ENCODE data around the gene EME1. TPM values are rescaled to one million over a fixed set of nuclear protein-coding genes. Genes with fewer than 3 reads are reported as not detected.

The EME1 gene
- total RNA-seq, 1 donor from 2014 or later = 3.9 TPM

GRCh38 chr17:50362661-50363060 lies 10.4 kb upstream of the EME1 start:
- DNase-seq (ENCODE audit: extremely low read depth, low read depth, low spot score) = no peak

GRCh38 chr17:50363217-50364060 lies 9.6 kb upstream of the EME1 start:
- DNase-seq (ENCODE audit: extremely low read depth, low read depth, low spot score) = no peak

- DNase-seq (ENCODE audit: extremely low read depth, low read depth, low spot score) = no peak
These were observed 9.0 kb upstream of the EME1 start for GRCh38 chr17:50364061-50364458.

DNA sequence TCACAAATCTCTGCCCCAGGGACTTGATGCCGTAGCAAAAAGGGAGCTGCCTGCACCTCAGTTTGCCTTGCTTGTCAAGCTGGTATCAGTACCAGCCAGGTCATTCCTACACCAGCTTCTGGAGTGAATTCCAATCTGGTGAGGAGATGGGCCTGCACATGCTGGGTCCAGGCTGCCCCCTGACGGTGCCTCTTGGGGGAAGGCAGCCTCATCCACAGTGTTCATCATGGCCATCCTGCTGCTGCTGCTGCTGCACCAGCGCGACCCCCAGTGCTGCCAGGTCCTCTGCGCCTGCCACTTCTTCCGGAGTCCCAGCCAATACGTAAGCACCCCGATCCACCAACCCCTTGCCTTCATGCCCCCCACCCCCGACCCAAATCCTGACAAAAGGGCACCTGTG lies 8.3 kb upstream of the EME1 start:
- DNase-seq (ENCODE audit: extremely low read depth, low read depth, low spot score) = no peak

GRCh38 chr17:50365165-50365564 lies 7.9 kb upstream of the EME1 start:
- no peak for DNase-seq (ENCODE audit: extremely low read depth, low read depth, low spot score)

GRCh38 chr17:50365649-50366393 lies 7.2 kb upstream of the EME1 start:
- no peak for DNase-seq (ENCODE audit: extremely low read depth, low read depth, low spot score)

DNA sequence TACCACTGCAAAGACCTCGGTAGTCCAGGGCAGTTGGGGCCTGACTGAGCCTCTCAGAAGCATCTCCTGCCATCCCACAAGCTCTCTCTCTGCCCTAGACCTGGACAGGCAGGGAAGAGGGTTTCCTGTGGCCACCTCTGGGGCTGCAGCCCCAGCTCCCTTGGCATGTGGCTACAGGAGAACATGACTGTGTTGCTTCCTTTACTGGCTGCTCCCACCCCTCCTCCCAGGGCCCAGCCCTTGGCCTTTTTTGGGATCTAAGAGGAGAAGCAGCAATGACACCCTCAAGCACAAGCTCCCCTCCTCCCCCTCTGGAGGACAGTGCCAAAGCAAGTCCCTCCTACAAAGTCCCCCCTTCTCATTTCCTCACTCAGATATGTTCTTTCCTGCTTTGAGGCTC lies 5.6 kb upstream of the EME1 start:
- DNase-seq (ENCODE audit: extremely low read depth, low read depth, low spot score) = no peak

GRCh38 chr17:50370052-50370451 lies 3.0 kb upstream of the EME1 start:
- DNase-seq (ENCODE audit: extremely low read depth, low read depth, low spot score) = no peak

DNA sequence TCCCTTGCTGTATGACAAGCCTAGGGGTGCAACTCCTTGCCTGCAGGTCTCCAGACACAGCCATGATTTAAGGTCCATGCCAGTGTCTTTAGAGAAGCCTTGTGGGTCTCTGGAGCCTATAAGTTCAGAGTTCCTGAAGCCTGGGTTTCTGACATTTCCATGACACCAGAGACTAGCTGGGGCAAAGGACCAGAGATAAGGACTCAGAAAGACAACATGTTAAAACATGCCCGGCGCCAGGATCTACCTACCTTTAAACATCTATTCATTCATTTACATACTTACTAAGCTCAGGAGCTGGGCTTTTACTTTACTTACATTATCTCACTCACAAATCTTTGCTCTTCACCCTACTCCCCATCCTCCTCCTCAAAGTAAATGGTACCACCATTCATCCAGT lies 1.5 kb upstream of the EME1 start:
- no peak for DNase-seq (ENCODE audit: extremely low read depth, low read depth, low spot score)

GRCh38 chr17:50372222-50372757 lies 739 bp upstream of the EME1 start:
- DNase-seq (ENCODE audit: extremely low read depth, low read depth, low spot score) = no peak

DNA sequence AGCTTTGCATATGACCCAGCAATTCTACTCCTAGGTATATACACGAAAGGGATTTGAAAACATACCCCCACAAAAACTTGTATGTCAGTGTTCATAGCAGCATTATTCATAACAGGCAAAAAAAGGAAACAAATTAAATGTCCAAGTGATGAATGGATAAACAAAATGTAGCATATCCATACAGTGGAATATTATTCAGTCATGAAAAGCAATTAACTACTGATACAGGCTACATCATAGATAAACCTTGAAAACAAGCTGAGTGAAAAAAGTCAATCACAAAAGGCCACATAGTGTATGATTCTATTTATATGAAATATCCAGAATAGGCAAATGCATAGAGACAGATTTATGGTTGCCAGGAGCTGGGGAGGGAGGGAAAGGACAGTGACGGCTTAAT lies 676 bp downstream of the EME1 start:
- no peak for DNase-seq (ENCODE audit: extremely low read depth, low read depth, low spot score)

GRCh38 chr17:50375858-50376538 lies 3.0 kb downstream of the EME1 start:
- no peak for DNase-seq (ENCODE audit: extremely low read depth, low read depth, low spot score)

- no peak for DNase-seq (ENCODE audit: extremely low read depth, low read depth, low spot score)
These were observed 6.5 kb downstream of the EME1 start for GRCh38 chr17:50379351-50380132.

DNA sequence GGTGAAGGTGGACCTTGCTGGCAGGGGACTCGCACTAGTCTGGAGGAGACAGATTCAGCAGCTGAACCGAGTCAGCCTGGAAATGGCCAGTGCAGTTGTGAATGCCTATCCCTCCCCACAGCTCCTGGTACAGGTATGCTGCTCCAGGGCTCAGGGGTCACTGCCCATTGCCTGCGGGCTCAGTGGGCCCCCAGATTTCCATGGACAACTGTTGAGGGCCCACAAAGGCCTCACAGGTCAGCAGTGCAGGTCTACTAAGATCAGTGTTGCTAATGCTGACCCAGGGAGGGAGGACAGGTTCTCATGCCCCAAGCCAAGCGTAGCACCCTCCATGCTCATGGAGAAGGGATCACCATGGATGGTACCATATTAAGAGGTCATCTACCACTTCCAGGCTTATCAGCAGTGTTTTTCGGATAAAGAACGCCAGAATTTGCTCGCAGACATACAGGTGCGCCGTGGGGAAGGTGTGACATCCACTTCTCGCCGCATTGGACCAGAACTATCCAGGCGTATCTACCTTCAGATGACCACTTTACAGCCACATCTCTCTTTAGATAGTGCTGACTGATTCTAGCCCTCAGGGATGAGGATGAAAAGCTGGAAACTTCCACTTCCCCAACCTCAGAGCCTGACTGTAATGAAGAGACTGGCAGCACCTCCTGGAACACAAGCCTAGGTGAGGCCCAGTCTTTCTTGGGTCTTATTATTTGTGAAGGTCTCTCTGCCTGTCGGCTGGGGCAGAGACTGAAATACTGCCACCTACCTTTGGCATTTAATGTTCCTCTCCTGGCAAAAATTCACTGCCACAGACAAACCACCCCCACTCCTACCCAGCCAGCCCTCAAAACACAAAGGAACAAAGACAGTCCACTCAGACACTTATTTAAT lies 7.6 kb downstream of the EME1 start:
- DNase-seq (ENCODE audit: extremely low read depth, low read depth, low spot score) = no peak

DNA sequence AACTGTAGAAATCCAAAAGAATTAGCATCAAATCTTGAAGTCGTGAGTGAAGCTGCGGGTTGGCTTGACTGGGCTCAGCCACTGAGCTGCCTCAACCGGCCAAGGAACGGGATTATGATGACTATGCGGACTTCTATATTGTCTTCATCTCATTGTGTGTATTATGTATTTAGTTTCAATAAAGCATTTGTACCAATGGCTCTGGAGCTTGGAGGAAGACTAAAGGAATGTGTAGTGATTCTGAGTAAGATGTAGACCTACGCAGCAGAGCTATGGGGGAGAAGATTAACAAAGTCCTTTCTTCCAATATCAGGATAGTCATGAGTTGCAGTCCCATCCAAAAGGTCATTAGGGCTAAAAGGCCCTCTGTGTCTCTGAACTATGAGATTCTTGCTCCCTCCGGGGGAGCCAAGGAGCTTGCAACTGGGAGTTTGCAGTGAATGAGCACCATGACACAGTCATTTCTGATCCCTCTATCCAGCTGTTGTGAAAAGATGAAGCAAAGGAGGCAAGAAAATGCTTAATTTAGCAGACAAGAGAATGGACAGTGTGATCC lies 8.3 kb downstream of the EME1 start:
- no peak for DNase-seq (ENCODE audit: extremely low read depth, low read depth, low spot score)

DNA sequence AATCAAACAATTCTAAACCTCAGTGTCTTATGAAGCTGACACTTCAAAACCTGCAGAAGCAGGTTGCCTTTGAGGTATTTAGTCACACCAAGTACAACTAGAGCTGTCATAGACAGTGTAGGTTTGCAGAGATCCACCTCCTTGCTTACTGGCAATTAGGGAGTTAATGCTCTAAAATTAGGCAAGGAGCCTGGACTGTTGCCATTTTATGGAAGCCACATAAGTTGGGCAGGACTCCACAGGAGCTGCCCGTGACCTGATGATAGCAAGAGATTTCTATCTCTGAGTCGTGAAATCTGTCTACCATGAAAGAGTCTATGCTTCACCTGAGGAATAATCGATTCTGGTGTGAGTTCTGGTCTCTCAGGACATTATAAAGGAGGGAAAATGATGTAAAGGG lies 8.9 kb downstream of the EME1 start:
- no peak for DNase-seq (ENCODE audit: extremely low read depth, low read depth, low spot score)

DNA sequence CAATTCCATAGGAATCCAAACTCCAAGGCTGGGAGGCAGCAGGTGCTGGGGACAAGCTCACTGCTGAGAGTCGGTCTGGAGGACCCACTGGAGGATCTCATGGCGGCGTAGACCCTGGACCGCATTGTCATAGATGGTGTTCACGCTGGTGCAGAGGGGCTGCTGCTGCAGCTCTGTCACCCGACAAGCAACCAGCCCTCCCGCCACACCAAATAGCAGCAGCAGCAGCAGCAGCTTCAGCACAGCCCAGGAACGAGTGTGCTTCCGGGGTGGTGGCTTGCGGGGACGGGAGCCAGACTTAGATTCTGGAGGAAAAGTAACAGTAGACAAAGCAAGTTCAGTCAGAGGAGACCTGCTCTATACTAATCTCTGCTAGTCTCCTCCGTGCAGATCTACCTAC lies 9.9 kb downstream of the EME1 start:
- DNase-seq (ENCODE audit: extremely low read depth, low read depth, low spot score) = no peak

DNA sequence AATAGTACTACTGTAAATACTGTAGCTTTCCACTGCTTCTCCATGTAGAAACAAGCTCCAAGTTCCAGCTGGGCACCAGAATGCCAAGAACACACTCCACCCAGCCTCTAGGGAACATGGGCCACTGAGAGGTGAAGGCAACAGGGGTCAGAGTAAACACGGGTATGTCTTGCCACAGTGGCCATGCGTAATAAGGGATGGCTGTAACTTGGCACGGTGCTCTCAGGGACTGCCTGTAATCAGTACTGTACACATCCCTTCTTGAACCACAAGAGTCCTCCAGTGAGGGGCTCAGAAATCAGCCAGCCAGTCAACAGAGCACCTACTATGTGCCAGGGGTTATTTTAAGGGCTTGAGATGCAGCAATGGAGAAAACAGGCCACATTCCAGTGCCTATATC lies 13.5 kb downstream of the EME1 start:
- DNase-seq (ENCODE audit: extremely low read depth, low read depth, low spot score) = no peak

DNA sequence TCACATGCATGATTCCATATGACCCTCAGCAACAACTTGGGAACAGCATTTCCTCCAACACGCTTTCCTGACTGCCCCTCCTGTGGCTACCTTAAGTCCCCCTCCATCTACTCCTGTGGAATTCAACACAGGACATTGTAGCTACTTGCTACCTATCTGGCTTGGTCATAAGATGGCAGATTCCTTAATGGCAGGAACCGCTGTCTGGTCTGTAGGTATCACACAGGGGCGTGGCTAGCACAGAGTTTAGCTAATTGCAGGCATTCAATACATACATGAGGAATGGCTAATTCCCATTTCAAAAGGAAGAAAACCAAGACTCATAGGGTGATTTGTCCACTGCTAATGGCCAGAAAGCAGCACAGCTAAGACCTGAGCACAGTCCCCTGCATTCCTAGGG lies 15.7 kb downstream of the EME1 start:
- no peak for DNase-seq (ENCODE audit: extremely low read depth, low read depth, low spot score)

Data from glomerular endothelial cell (primary cell).